ENCODE measurements around the gene AHSA1.
"Not testable (repeated sequence)": the region's sequence is repeated elsewhere in the genome, so short reads cannot be mapped to it uniquely, and the experiment has no call there.

AHSA1 gene

DNA sequence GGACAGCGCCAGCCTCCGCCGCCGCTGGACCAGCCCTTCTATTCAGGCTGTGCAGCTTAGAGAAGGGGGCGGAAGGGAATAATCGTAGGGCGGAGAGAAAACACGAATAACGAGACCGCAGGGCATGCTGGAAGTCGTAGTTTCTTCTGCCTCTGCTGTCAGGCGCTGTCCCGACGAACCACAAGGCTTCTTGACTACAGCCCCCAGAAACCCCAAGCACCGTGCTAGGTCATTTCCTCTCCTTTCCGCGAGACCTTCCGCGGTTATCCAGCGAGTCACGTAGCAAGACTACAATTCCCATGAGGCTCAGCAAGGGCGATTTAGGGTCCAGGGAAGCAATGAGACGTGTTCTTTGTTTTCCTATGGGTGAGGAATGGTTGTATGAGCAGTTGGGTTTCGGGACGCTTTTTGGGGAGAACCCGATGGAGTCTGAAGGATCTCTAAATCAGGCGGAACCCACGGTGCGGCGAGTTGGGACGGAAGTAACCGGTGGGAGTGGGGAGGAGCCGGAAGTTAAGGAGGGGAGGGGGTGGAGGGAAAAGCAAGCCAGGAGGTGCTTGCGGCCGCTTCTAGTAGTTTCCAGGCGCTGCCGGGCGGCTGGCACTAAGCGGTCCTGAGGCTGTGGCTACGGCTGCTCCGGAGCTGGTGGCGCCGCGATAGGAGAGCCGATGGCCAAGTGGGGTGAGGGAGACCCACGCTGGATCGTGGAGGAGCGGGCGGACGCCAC lies at the start of gene AHSA1, which contains the start of gene VIPAS39:
Gene AHSA1, plus strand, starts transcription at position 572 of the 727 bp plus-strand sequence. Its CDS starts 97 bp downstream, at position 669.
Gene VIPAS39, minus strand, starts transcription at position 80 of the 727 bp plus-strand sequence. CDS start 3,499 bp downstream, outside the sequence.
- peak; percentile 95 for DNase-seq (ENCODE audit: low spot score)

DNA sequence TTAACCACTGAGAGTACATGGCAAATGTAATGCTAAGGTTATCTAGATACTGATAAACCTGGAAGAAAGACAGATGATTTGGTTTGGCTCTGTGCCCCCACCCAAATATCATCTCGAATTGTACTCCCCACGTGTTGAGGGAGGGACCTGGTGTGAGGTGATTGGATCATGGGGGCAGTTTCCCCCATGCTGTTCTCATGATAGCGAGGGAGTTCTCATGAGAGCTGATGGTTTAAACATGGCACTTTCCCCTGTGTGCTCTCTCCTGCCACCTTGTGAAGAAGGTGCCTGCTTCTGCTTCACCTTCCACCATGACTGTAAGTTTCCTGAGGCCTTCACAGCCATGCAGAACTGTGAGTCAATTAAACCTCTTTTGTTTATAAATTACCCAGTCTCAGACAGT lies 48.8 kb upstream of the AHSA1 start:
- DNase-seq (ENCODE audit: low spot score), result no peak

DNA sequence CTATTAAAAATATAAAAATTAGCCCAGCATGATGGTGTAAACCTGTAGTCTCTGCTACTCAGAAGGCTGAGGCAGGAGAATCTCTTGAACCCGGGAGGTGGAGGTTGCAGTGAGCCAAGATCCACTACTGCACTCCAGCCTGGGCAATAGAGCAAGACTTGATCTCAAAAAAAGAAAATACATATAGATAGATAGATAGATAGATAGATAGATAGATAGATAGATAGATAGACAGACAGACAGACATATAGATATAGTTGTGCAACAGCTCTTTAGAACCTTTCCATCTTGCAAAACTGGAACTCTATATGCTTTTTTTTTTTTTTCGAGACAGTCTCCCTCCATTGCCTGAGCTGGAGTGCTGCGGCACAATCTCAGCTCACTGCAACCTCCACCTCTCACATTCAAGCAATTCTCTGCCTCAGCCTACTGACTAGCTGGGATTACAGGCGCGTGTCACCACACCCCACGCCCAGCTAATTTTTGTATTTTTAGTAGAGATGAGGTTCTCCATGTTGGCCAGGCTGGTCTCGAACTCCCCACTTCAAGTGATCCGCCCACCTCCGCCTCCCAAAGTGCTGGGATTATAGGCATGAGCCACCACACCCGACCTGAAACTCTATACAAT lies 42.4 kb upstream of the AHSA1 start:
- DNase-seq (ENCODE audit: low spot score), result not testable (repeated sequence)

DNA sequence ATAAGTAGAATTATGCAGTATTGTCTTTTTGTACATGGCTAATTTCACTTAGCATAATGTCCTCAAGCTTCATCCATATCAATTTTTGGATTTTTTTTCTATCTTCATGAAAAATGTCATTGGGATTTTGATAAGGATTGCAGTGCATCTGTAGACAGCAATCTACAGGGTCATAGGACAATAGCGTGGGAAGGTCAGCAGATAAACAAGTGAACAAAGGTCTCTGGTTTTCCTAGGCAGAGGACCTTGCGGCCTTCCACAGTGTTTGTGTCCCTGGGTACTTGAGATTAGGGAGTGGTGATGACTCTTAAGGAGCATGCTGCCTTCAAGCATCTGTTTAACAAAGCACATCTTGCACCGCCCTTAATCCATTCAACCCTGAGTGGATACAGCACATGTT lies 41.8 kb upstream of the AHSA1 start:
- DNase-seq (ENCODE audit: low spot score), result not testable (repeated sequence)

DNA sequence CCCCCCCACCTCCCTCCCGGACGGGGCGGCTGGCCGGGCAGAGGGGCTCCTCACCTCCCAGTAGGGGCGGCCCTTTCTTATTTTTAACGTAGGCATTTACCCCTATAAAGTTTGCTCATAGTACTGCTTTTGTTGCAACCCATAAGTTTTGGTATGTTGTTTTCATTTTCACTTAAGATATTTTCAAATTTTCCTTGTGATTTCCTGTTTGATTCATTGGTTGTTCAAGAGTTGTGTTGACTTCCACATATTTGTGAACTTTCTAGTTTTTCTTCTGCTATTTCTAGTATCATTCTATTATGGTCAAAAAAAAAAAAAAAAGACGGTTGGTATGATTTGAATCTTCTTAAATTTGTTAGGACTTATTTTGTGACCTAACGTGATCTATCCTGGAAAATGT lies 41.1 kb upstream of the AHSA1 start:
- no peak for DNase-seq (ENCODE audit: low spot score)

DNA sequence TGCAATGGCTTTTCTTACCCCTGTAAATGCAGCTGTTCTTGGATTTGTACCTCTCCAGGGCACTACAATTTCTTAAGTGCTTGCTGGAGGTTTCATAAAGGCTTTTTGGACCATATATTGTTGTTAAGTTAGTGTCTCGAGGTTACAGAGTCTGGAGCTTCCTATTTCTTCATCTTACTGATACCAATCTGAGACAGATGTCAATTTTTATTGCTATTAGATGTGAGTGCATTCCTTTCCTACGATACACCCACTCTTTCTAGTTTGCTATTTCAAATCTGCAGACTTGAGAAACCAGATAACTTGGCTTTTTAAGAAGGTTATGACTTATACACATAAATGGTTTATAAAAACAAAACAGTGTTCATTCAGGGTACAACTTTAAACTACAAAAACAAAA lies 36.7 kb upstream of the AHSA1 start:
- DNase-seq (ENCODE audit: low spot score), result peak; percentile 29

DNA sequence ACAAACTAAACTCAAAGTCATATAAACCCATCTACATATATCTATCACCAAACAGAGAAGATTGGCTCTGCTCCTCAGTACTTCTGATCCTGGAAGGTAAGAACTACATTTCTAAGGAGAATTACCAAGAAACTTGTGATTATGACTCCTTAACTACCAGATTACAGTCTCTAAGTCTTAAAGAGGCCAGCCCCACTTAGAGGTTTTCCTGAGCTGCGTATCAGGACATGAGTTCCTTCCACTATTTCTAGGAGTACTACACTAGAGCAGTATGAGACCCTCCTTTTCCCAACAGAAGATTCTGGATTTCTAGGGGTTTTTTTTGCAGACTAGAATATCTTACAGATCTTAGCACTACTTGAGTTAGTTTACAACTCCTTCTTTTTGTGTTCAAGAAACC lies 34.5 kb upstream of the AHSA1 start, which contains the start of gene NOXRED1:
Gene NOXRED1, minus strand, starts transcription at position 101 of the 400 bp plus-strand sequence. CDS start 634 bp downstream, outside the sequence.
- DNase-seq (ENCODE audit: low spot score), result no peak

DNA sequence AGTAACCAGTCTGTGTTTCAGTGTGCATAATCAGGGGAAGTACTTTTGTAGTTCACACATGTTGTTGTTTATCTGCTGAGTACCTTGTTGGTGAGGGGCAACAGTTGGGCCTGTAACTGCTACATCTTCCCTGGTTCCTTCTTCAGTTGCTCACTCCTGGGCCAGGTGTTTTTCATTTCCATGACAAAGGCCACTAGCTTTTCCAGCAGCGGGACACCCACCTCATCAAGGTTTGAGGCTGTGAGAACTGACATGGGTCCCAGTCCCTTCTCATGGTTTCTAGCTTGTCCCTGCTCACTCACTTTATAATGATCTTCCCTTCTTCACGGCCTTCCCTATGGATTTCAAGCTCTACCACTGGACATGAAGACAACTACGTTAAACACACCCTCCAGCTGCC lies 33.0 kb upstream of the AHSA1 start:
- no peak for DNase-seq (ENCODE audit: low spot score)

DNA sequence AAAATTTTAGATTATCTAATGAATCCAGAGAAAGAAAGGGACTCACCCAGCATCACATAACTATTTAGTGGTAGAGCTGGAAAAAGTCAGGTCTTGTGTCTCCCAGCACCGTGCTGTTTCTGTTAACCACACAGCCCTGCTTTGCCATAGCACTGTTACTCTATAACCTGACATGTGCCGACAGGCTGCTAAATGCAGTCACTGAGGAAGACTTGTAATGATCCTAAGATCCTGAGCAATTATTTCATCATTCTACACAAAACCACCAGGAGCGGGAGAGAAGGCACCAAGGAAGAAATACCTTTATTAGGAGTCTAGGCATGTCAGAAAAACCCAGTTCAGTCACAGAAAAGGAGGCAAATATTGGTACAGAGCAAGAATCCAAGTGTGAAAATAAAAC lies 31.5 kb upstream of the AHSA1 start:
- no peak for DNase-seq (ENCODE audit: low spot score)

DNA sequence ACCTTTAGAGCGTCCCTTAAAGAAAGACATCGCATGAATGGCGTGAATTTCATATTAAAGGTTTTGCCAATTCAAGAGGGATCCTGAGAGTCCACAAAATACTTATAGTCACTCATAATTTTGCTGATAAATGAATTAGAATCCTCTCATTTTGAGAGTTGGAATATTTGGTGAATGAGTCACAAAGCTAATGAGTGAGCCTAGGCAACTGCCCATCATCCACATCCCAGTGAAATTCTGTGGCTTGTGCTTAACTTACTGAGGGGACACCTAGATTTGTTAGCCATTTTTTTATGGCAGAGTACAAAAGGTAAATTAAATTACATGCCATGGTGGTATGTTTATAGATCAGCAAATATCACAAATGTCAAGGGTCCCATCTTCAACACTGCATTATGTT lies 21.9 kb upstream of the AHSA1 start:
- no peak for DNase-seq (ENCODE audit: low spot score)

DNA sequence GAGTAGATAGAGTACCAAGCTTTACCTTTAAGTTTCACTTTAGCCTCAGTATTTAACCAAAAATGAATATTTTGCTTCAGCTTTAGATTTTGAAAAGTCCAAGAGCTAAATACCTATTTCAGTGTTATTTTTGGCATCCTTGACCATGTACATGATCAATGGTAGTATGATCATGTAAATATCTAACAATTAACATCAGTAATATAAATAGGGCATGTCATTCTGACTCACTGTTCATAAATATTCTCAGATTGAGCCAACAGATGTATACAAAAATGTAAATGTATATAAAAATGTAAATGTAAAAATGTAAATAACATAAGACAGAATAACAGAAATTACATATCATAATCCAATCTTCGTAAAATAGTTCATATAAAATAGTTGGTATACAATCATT lies 19.3 kb upstream of the AHSA1 start:
- no peak for DNase-seq (ENCODE audit: low spot score)

DNA sequence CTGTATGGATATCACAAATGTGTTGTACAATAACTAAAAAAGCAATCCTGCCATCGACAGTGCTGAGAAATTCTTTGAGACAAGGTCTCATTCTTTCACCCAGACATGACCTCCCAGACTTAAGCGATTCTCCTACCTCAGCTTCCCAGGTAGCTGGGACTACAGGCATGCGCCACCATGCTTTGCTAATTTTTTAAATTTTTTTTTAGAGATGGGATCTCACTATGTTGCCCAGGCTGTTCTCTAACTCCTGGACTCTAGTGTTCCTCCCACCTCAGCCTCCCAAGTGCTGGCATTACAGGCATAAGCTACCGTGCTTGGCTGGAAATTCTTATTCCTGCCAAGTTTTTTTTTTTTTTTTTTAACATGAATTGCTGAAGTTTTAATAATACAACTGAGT lies 18.0 kb upstream of the AHSA1 start:
- no peak for DNase-seq (ENCODE audit: low spot score)

DNA sequence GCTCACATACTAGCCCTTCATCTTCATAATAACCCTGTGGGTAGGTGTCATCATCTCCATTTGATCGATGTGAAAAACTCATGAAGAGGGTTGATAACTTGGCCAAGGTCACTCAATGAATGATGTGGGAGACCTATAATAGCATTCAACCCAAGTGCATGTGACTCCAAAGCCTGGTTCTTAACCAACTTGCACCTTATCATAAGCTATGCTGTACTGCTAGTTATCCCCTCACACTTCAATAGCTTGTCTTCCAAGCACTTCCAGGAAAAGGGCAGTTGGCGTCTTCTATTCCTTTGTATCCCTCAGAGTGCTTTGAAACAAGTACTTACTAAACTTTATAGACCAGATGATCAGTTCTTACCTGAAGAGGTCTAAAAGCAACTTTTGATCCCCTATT lies 15.7 kb upstream of the AHSA1 start:
- DNase-seq (ENCODE audit: low spot score), result no peak

DNA sequence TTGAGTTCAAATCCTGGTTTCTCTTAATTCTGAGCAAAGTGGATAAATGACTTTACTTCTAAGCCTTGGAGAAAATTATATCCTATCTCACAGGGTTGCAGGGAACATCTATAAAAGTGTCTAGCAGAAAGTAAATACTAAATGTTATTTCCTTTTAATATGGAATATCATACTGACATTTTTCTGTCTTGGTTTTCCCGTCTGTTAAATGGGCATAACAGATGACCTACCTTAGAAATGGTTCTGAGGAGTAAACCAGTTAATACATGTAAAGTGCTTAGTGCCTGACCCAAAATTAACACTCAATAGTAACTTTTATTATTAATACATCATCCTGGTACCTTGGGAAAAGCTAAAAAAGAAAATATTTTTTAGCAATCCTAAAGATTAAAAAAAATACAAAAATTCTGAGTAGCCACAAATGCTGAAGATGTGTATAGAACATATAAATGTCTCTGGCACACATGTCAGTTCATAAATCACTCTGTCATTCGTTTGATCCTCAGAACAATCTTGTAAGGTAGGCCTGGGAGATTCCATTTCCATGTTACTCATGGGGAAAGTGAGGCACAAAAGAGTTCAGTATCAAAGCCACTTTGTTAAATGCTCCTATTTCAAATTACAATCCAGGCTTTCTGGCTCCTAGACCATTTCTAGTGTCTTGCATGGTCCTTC lies 1.8 kb upstream of the AHSA1 start:
- DNase-seq (ENCODE audit: low spot score), result no peak

DNA sequence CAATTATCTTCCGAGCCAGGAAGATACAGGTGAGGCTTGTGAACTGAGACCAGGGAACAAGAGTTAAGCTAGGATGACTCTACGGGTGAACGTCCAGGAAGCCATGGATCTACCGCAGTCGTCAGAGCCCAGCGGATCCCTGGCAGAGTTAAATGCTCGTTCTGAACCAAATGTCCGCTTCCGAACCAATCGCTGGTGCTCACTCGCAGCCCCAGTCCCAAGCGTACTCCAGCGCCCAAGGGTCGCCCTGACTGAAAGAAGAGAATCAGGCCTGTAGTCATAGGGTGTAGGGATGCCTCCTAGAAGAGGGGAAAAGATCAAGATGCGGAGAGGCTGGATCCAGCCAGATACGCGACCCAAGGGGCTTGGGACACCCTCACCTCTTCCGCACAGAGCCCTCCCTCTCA lies 775 bp upstream of the AHSA1 start:
- DNase-seq (ENCODE audit: low spot score), result no peak

DNA sequence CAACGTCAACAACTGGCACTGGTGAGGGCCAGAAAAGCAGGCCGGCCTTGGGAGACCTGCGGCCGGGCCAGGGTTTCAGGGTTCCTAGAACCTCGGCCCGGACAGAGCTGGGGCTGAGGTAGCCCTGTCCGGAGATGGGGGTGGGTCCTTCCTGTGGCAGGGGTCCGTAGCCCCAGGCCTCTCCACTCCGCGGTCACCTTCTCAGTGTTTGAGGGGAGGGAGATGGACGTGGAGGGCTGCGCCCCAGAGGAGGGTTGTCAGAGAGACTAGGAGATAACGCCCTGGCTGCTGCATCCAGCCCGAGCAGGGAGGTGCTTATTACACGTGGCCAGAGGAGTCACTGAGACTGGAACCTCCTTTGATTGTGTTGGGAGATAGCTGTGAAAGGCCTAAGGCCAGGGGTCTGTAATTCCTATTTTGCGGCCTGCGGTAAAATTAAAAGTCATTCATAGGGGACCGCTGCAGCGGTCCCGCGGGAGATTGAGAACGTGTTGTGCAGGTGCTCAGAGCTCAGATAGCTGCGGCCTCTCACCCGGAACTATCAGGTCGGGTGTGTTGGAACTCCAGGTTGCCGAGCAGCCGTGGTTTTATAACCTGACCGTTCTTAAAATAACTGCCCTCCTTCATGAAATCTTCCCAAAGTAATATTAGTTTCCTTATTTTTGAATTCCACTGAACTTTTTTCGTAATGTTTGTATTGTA lies 507 bp downstream of the AHSA1 start:
- DNase-seq (ENCODE audit: low spot score), result peak; percentile 55

DNA sequence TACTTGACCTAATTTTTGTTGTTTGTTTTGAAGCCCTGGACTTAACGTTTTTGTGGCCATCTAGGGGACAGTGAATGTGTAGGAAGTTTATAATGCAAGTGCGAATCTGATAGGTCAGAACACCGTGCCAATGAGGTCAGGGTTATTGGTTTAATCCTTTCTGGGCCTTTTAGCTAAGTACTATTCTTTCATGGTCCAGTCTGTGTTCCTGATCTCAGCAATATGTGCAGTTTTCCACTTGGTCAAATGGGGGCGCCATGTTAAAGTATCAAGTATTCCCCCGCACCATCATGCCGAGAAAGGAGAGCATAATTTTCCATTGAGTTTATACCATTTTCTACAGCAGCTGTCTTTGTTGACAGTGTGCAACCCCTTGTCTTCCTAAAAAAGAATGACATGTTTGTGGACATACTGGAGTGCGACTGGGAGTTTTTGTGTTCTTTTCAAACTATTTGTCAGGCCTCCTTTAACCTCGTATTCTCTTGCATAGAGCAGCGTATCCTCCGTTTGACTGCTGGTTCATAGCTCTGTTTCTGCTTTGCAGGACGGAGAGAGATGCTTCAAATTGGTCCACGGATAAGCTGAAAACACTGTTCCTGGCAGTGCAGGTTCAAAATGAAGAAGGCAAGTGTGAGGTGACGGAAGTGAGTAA lies 1.3 kb downstream of the AHSA1 start:
- peak; percentile 72 for DNase-seq (ENCODE audit: low spot score)

DNA sequence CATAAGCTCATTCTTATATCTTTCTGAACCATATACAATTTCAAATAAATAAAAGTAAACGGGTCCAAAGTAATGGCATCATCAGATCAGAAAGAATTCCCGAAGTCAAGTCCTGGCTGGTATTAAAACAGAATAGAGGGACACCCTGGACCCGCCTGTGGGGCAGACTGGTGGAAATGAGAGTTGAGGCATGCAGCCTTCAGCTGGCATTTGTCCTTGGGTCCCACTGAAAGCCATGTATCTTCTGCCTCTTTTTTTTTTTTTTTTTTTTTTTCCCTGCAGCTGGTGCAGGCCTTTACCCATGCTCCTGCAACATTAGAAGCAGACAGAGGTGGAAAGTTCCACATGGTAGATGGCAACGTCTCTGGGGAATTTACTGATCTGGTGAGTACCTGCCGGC lies 9.9 kb downstream of the AHSA1 start:
- no peak for DNase-seq (ENCODE audit: low spot score)

DNA sequence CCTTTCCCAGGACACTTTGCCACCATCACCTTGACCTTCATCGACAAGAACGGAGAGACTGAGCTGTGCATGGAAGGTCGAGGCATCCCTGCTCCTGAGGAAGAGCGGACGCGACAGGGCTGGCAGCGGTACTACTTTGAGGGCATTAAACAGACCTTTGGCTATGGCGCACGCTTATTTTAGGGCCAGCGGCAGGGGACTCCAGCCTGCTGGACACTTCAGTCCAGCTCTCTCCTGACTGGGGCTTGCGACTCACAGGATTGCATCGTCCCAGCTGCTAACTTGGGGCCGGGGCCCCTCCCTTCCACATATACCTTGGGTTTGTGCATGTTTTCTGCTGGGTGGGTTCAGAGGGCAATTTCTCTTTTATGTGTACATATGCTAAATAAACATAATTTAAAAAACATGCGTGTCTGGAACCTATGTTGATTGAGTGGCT lies 11.2 kb downstream of the AHSA1 start:
- no peak for DNase-seq (ENCODE audit: low spot score)

DNA sequence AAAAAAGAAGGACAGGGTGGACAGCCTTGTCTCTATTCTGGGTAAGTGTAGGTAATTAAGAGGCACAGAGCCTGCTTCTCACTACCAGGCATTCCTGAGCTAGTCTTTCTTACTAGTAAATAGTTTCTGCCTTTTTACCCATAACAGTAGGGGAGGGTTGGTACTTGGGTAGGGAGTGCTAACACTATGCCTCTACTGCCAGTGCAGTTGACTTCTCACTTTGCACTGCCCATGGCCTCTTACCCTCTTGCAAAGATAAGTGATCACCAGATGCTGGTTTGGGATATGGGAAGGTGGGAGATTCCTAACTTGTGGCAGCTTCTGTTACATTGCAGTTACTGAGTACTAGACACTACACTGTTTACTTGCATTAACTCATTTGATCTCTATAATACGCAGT lies 11.6 kb downstream of the AHSA1 start:
- no peak for DNase-seq (ENCODE audit: low spot score)

DNA sequence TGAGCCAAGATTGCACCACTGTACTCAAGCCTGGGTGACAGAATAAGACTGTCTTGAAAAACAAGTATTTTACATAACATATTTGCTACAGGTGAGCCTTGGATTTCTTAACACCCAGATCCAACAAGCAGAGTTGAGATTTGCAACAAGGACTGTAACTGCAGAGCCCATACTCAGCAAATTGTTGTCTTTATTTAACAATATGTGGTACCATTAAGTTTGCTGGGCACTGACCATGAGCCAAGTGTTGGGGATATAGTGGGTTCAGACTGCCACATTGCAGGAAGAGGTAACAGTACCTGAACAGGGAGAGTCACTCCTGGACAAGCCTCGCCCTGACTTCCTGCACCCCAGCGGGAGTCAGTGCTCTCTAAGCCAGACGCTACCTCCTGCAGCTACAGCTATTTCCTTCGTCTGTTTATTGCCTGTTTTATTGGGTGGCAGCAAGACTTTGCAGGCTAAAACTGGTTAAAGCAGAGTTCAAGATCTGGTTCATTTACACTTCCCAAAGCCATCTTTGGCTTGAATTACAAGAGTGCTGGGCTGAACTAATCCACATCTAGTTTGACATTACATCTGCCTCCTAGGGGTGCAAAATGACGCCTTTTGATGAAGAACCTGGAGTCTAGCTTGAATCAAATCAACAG lies 12.5 kb downstream of the AHSA1 start:
- no peak for DNase-seq (ENCODE audit: low spot score)

Data from GM03348 (cell line).